Stimulated activated CD4-positive, alpha-beta T cell treated with anti-CD3 and anti-CD28 coated beads, TNF-alpha, amount 100 ng/mL, for 48 hours (primary cell): ENCODE results near the gene NMB.
"Not testable (repeated sequence)": the region's sequence is repeated elsewhere in the genome, so short reads cannot be mapped to it uniquely, and the experiment has no call there.

ENCODE experiments used
- DNase-seq, 3 donors: peaks; one replicate each; pipeline ENCODE4 v3.0.0-alpha.2; 2020; ENCODE audit warnings: low read depth in 3 of 3

NMB gene

DNA sequence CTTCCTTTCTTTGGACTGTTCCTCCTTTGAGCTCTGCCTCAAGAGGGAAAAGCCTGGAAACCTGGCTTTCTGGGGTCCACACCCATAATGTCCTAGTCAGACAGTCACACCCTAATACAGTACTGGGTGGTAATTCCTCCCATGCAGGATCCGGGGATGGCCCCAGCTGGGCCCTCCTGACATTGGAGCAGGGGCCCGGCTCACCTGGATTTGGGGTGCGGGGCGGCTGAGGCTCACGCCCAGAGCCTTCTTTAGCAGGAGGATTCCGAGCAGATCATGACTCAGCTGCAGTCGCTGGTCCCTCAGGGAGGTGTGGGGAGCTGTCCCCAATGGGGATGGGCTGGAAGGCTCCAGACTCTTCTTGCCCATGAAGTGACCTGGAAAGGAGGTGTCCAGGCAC is 1.0 kb downstream of the NMB start:
- no peak for DNase-seq

- DNase-seq = peak in 2 of 3 donors; percentile 72 to 74
Measured at GRCh38 chr15:84654689-84655453, 3.1 kb downstream of the NMB start.

DNA sequence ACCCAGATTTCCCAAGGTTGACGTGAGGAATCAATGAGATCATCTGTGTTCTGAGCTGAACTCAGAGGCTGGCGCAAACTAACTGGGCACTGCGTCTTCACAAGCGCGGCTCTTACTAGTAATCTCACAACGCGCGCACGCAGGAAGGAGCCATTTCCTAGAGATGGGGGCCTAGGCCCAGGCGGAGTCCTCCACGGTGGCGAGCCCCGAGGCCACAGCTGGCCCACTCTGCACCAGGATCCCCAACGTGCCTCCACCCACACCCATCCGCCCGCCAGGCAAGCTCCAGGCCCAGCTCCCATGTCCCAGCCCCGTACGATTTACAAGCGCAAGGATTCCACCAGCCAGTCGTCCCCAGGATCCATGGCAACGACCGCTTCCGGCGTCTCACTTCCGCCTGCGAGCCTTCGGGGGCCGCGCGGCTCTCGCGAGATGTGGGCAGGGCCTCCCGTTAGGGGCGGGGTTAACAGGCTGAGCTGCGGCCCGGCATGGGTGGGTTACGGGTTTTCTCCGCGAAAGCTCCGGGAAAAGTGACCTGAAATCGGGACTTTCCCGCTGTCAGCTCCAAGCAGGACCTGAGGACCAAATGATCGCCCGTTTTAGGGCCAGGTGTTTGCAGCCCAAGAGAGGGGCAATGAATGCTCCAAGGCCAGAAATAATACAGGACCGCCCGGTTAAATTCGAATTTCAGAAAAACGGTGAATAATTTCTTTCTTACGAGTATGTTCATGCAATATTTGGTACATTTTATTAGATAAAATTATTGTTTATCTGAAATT is 3.9 kb downstream of the NMB start, which contains the start of gene WDR73:
TSS of gene WDR73 (minus strand) at position 374 of the 779 bp plus-strand sequence. CDS start at position 365, 9 bp downstream.
- peak; percentile 94 to 96 (median 95) for DNase-seq

DNA sequence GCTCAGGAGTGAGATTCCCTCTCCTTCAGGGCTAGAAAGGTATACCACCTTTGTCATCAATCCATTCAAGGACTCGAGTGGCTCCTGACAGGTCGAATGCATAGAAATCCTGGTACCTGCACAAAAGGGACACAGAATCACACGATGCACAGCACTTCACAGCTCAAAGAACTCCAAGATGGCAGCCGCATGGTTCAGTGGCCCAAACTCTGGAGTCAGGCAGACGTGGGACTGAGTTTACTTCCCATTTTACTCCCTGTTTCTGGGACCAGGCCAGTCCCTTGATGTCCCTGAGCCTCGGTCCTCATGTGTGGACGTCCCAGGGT is 4.5 kb downstream of the NMB start:
- no peak for DNase-seq

GRCh38 chr15:84649706-84650105 is 8.3 kb downstream of the NMB start:
- no peak for DNase-seq

DNA sequence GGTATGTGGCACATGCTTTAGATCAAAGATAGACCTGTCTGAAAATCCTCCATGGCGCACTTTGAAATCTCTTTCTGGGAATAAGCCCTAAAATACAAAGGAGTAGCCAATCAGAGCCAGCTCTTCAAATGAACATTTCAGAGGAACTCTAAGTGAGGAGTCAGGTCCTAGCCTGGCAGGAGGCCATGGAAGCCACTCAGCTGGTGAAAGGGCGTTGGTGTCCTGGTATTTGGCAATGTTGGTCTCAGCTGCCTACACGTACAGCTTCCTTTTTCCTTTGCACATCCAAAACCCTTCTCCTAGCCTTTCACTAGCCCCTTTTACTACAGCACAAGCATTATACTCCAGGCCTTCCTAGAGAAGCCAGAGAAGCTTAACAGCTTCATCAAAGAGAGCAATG is 9.5 kb downstream of the NMB start:
- DNase-seq = no peak

DNA sequence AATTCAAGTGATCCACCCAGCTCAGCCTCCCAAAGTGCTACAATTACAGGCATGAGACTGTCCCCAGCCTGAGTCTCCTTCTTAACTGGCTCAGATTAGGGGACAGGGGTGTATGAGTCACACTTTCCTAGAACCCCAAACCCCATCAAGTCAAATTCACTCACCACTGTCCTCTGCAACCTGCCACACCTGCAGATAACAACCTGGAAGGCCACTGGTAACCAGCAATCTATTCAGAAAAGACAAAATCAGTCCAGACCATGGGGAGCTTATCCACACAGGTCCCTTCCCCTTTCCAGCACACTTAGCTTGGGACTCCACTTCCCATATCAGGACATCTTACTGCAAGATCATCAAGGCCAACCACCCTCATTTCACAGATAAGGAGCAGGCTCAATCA is 10.3 kb downstream of the NMB start:
- no peak for DNase-seq

DNA sequence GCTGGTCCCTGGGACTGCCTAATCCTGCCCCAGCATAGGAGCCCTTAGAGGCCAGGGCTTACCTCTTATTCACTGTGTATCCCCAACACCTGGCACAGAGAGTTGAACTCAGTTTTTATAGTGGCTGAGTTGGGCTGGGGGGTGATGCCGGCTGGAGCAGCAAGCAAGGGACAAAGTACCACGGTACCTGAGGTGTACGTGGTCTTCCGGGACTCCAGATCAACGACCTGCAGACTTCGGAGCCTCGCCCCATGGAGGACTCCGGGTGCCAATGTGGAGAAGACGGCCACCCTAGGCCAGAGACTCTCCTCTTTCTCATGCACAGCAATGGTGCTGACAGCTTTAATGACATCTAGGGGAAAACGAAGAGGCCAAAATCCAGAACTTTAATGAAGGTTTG is 12.0 kb downstream of the NMB start:
- DNase-seq = no peak

GRCh38 chr15:84645496-84645895 is 12.5 kb downstream of the NMB start:
- DNase-seq = no peak

DNA sequence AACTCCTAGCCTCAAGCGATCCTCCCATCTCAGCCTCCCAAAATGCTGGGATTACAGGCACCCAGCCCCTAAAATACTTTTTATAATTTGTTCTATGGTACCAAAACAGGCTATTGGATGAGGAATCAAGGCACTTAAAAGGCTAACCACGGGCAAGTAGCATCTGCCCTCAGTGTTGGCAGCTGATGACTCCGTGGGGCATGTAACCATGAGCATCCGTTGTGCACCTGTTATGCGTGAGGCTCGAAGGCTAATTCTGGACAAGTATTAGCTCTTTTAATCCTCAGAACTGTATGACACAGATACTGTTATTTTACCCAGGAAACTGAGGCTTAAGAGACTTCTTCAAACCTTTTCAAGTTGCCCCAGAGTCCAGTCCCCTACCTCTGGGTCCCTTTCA is 14.2 kb downstream of the NMB start:
- DNase-seq = no peak

DNA sequence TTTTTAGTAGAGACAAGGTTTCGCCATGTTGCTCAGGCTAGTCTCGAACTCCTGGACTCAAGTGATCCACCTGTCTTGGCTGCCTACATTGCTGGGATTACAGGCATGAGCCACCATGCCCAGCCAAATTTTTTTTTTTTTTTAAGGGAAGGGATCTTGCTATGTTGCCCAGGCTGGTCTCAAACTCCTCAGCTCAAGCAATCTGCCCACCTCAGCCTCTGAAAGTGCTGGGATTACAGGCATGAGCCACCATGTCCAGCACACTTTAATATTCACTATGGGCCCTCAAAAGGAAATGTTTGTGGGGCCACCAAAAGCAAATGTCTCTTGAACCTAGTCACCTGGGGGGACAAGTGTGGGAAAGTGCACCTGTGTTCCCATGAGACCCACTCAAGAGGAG is 15.4 kb downstream of the NMB start:
- not testable (repeated sequence) for DNase-seq

DNA sequence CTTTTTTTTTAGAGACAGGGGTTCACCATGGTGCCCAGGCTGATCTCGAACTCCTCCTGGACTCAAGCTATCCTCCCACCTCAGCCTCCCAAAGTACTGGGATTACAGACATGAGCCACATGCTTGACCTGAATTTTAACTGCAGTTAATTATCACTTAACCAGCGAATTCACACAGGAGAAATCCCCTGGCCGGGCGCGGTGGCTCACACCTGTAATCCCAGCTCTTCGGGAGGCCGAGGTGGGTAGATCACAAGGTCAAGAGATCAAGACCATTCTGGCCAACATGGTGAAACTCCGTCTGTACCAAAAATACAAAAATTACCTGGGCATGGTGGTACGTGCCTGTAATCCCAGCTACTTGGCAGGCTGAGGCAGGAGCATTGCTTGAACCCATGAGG is 16.1 kb downstream of the NMB start:
- DNase-seq = not testable (repeated sequence)

DNA sequence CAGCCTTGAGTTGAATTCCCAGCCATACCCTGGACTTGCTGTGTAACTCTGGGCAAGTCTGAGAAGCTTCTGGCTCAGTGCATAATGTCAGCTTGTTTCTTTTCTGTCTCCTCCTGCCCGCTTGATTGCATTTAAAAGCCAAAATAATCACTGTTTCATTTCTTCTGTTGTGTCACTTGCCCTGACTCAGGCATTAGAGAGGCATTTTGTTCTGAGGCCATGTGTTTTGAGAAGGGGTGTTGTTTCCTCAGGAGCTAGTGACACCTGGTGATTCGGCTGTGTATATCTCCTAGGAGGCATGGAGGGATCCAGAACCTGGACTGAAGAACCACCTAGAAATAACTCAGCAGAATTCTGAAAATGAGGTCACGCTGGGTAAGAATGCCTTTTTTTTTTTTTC is 19.9 kb downstream of the NMB start:
- DNase-seq = no peak

DNA sequence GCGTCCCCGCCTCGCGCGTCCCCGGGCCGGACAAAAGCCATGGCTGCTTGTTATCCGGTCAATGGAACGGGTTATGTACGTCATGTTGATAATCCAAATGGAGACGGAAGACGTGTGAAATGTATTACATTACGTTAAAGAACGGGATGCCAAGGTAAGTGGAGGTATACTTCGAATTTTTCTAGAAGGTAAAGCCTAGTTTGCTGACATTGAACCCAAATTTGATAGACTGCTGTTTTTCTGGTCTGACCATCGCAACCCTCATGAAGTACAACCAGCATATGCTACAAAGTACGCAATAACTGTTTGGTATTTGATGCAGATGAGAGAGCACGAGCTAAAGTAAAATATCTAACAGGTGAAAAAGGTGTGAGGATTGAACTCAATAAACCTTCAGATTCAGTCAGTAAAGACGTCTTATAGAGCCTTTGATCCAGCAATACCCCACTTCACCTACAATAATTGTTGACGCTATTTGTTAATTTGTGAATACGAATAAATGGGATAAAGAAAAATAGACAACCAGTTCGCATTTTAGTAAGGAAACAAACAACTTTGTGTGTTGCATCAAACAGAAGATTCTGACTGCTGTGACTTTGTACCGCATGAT is 23.7 kb downstream of the NMB start:
- DNase-seq = no peak

GRCh38 chr15:84633311-84634227 is 24.4 kb downstream of the NMB start:
- peak; percentile 56 to 70 (median 59) for DNase-seq

DNA sequence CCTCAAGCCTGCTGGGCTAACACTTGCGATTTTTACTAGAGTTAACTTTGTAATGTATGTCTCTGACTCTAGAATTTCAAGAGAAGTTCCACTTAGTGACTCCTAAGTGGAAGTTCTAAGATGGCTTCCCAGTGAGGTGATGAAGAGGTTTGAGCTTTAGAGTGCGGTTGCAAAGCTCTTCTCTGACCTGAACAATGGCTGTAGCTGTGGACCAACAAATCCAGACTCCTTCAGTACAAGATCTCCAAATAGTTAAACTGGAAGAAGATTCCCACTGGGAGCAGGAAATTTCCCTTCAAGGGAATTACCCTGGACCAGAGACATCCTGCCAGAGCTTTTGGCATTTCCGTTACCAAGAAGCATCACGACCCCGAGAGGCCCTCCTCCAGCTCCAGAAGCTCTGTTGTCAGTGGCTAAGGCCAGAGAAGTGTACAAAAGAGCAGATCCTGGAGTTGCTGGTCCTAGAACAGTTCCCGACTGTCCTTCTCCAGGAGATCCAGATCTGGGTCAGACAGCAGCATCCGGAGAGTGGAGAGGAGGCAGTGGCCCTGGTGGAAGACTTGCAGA is 26.2 kb downstream of the NMB start:
- DNase-seq = no peak

DNA sequence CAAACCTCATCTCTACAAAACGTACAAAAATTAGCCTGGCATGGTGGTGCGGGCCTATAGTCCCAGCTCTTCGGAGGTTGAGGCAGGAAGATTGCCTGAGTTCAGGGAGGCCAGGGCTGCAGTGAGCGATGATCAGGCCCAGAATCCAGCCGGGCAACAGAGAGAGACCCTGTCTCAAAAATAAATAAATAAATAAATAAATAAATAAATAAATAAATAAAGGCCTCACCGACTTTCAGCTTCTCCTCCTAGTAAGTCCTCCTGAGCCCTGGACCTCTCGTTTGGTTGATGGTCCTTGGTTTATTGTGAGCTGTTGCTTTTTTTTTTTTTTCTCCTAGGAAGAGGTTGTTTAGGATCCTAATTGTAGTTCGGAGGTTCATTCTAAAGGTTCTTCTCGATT is 29.0 kb downstream of the NMB start:
- DNase-seq = no peak

DNA sequence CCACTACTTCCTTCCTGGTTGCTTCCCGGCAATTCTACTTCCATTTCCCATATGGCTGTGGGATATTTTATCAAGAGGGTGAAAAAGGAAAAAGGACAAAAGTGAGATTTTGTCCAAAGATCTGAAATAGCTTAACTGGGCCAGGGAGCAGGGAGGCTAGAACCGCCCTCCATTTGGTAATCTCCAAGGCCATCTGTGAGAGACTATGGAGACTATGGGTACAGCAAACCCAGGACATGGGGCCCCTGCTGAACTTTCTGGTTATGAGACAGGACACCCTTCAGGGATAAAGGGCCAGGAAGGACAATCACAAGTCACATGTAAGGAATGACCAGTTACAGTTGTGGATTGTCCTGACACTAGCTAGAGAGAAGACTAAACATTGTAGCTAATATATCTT is 32.9 kb downstream of the NMB start:
- DNase-seq = no peak

- no peak for DNase-seq
Measured at GRCh38 chr15:84624359-84624758, 33.6 kb downstream of the NMB start.

DNA sequence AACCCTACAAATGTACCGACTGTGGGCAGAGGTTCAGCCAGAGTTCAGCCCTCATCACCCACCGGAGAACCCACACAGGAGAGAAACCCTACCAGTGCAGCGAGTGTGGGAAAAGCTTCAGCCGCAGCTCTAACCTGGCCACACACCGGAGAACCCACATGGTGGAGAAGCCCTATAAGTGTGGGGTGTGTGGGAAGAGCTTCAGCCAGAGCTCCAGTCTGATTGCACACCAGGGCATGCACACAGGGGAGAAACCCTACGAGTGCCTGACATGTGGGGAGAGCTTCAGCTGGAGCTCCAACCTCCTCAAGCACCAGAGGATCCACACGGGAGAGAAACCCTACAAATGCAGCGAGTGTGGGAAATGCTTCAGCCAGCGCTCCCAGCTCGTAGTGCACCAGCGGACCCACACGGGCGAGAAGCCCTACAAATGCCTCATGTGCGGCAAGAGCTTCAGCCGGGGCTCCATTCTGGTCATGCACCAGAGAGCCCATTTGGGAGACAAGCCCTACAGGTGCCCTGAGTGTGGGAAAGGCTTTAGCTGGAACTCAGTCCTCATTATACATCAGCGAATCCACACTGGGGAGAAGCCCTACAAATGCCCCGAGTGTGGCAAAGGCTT is 36.5 kb downstream of the NMB start:
- DNase-seq = no peak

GRCh38 chr15:84620626-84621025 is 37.4 kb downstream of the NMB start:
- DNase-seq = no peak
